Adrenal gland (tissue), 5 donors: ENCODE results near the gene EWSR1.

Experiments
- POLR2A ChIP-seq, 2 donors: fragments of 450-650 bp; IDR thresholded peaks; one replicate each; pipeline ENCODE4 v1.6.1; 2017; ENCODE audit warnings: antibody characterized with exemption in 2 of 2, mild to moderate bottlenecking in 2 of 2, moderate library complexity in 1 of 2
- TF ChIP-seq, protein P1 (sequence below), 6 experiments: fragments of 450-650 bp in 4 of 6; fragments of 200-600 bp in 2 of 6; sonication (generic) in 1 of 6; IDR thresholded peaks; 1 replicate in 5 of 6; 2 replicates in 1 of 6; pipeline versions ENCODE4 v1.5.1 to v1.8.0; 2016 to 2021; ENCODE audit warnings: antibody characterized with exemption in 6 of 6, mild to moderate bottlenecking in 2 of 6, moderate library complexity in 1 of 6
- donor health status: DM: no; HTN: no; CAD: no.

DNA sequence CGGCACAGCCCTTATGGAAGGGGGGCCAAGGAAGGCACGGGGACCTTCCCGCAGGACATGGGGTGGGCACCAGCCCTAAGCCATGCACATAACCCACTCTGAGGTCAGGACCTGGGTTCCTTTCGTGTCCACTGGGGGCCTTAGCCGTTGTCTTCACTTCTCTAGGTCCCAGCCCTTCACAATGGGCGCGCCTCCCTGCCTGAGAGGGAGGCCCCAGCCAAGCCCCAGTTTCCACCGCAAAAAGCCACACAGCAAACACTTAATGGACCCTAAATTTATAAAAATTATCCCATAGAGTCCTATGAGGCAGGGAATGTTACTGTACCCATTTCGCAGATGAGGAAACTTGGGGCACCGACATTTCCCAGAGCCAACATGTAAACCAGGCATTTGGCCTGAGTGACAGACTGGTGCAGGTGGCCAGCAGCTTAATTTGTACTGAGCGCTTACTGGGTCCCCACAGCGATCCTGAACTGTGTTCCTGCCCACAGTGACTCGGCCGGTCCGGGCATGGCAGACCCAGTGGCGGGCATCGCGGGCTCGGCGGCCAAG lies 39.6 kb downstream of the EWSR1 start:
- TF ChIP-seq, protein P1, sequence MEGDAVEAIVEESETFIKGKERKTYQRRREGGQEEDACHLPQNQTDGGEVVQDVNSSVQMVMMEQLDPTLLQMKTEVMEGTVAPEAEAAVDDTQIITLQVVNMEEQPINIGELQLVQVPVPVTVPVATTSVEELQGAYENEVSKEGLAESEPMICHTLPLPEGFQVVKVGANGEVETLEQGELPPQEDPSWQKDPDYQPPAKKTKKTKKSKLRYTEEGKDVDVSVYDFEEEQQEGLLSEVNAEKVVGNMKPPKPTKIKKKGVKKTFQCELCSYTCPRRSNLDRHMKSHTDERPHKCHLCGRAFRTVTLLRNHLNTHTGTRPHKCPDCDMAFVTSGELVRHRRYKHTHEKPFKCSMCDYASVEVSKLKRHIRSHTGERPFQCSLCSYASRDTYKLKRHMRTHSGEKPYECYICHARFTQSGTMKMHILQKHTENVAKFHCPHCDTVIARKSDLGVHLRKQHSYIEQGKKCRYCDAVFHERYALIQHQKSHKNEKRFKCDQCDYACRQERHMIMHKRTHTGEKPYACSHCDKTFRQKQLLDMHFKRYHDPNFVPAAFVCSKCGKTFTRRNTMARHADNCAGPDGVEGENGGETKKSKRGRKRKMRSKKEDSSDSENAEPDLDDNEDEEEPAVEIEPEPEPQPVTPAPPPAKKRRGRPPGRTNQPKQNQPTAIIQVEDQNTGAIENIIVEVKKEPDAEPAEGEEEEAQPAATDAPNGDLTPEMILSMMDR (IDR thresholded peaks at IDR 0.05), result peak in 1 of 6 experiments; percentile 1
- no peak for TF ChIP-seq POLR2A (IDR thresholded peaks at IDR 0.05)
